GM12864 (cell line): ENCODE measurements around the gene RASL10A.
"Not testable (repeated sequence)": the region's sequence is repeated elsewhere in the genome, so short reads cannot be mapped to it uniquely, and the experiment has no call there.

ENCODE experiments used
- DNase-seq: peaks from one replicate; pipeline ENCODE4 v3.0.0-alpha.2; 2011; ENCODE audit warnings: low read depth
- H3K4me3 ChIP-seq: 2 replicates; pipeline ENCODE4 v1.5.1; 2011; ENCODE audit warnings: mild to moderate bottlenecking, low read depth, low read length, control low read depth
- TF ChIP-seq, protein P1 (sequence below): IDR thresholded peaks from 2 replicates; pipeline ENCODE4 v1.5.1; 2011; ENCODE audit warnings: low read depth, mild to moderate bottlenecking, moderate library complexity, low read length, control low read depth, inconsistent platforms; ENCODE audit errors: missing control alignments

Gene RASL10A, protein sequence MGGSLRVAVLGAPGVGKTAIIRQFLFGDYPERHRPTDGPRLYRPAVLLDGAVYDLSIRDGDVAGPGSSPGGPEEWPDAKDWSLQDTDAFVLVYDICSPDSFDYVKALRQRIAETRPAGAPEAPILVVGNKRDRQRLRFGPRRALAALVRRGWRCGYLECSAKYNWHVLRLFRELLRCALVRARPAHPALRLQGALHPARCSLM

DNA sequence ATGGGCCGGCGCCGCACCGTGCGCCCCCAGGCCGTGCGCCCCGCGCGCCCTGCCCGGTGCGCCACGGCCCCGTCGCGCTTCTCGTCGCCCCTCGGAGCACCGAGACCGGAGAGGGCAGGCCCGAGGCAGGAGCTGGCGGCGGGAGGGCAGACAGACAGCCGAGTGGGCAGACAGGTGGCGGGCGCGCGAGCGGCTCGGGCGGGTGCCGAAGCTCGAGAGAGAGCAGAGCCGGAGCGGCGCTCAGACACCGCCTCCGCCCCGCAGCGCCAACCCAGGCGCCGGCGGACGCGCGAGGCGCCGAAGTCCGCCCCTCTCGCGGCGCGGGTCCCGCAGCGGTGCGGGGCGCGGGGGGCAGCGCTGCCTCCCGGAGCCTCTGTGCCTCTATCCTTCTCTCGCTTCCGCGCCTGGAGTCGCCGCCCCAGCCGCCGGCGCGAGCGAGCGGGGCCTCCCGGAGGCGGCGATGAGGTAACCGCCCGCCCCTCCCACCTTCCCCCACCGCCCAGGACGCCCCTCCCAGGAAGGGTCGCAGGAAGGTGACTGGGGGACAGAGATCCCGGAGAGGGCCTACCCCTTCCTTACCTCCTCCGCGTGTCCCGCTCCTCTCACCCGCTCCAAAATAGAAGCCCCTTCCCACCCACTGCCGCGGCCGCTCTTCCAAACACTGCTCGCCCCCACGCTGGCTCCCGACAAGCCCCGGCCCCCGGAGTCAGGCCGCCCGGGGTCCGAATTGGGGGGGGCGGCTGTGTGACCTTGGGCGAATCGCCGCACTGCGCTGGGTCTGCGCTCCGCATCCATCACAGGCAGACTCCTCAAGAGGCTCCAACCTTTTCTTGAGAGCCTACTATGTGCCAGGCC is at the start of gene RASL10A:
RASL10A (minus strand) TSS at position 412 of the 855 bp plus-strand sequence. CDS start 451 bp downstream, outside the sequence.
- H3K4me3 ChIP-seq, result no peak within 1 kb of the TSS
- no peak for DNase-seq

DNA sequence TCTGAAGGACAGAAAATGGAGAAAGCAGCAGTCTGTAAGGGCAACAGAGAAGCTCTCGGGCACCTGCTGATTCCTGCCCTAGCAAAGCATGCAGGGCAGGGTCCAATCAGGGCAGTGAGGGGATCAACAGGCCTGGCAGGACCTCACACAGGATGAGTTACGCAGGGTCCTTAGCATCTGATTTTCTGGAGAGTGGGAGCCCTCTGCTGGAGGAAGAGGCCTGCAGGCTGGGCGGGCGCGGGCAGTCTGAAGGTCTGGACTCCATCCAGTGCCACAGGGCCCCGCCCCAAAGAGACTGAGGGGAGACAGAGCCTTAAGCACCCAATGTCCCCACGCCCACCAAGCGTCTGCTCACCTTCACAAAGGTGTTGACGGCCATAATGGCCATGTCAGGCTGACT is 44.0 kb upstream of the RASL10A start:
- H3K4me3 ChIP-seq, result no peak overlapping the region
- TF ChIP-seq, protein P1, sequence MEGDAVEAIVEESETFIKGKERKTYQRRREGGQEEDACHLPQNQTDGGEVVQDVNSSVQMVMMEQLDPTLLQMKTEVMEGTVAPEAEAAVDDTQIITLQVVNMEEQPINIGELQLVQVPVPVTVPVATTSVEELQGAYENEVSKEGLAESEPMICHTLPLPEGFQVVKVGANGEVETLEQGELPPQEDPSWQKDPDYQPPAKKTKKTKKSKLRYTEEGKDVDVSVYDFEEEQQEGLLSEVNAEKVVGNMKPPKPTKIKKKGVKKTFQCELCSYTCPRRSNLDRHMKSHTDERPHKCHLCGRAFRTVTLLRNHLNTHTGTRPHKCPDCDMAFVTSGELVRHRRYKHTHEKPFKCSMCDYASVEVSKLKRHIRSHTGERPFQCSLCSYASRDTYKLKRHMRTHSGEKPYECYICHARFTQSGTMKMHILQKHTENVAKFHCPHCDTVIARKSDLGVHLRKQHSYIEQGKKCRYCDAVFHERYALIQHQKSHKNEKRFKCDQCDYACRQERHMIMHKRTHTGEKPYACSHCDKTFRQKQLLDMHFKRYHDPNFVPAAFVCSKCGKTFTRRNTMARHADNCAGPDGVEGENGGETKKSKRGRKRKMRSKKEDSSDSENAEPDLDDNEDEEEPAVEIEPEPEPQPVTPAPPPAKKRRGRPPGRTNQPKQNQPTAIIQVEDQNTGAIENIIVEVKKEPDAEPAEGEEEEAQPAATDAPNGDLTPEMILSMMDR, result peak; percentile 5
- DNase-seq, result no peak

More for the DNA sequence above, at the start of gene RASL10A:
- TF ChIP-seq, protein P1, result no peak

DNA sequence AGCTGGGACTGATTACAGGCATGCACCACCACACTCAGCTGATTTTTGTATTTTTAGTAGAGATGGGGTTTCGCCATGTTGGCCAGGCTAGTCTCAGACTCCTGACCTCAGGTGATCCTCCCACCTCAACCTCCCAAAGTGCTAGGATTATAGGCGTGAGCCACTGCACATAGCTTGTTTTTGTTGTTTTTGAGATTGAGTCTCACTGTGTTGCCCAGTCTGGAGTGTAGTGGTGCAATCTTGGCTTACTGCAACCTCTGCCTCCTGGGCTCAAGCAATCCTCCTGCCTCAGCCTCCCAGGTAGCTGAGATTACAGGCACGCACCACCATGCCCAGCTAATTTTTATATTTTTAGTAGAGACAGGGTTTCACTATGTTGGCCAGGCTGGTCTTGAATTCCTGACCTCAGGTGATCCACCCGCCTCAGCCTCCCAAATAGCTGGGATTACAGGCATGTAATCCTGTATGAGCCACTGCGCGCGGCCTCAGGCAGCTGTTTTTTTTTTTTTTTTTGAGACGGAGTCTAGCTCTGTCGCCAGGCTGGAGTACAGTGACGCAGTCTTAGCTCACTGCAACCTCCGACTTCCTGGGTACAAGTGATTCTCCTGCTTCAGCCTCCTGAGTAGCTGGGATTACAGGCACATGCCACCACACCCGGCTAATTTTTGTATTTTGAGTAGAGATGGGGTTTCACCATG is 41.8 kb upstream of the RASL10A start:
- not testable (repeated sequence) for DNase-seq, H3K4me3 ChIP-seq

DNA sequence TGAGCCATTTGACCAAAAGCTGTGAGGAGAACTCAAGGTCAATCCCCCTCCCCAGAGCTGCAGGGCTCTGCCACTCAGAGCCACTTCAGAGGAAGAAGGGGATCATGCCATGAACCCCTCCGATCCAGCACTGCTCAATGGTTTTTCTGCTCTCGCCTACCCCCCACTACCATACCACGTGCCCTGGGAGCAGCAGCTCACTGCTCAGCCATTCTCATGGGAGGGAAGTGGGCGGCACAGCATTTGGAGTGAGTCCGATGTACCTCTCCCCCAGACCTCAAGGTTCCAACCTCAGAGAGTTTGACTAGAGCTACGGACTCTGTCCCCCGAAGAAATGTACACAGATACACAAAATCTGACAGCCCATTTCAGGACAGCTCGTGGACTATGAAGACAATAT is 38.4 kb upstream of the RASL10A start:
- TF ChIP-seq, protein P1, result no peak
- no peak overlapping the region for H3K4me3 ChIP-seq

DNA sequence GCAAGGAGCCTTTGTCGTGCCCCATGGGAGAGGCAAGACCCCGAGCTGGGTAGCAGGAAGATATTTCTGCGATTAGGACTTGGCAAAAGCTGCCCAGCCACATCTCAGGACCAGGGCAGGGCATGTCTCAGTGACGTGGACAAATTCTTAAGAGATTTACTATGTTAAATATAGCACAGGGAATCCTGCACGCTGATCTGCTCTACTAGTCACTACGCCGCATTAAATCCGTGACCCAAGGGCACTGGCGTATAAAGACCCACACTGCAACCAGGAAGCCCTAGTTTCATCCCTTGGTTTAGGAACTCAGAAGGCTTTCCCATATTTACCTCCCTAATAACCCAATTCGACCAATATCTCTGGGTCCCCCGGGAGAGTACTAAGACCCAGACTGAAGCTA is 37.8 kb upstream of the RASL10A start:
- TF ChIP-seq, protein P1, result no peak
- no peak for DNase-seq
- no peak overlapping the region for H3K4me3 ChIP-seq

More for the DNA sequence above, 38.4 kb upstream of the RASL10A start:
- no peak for DNase-seq

DNA sequence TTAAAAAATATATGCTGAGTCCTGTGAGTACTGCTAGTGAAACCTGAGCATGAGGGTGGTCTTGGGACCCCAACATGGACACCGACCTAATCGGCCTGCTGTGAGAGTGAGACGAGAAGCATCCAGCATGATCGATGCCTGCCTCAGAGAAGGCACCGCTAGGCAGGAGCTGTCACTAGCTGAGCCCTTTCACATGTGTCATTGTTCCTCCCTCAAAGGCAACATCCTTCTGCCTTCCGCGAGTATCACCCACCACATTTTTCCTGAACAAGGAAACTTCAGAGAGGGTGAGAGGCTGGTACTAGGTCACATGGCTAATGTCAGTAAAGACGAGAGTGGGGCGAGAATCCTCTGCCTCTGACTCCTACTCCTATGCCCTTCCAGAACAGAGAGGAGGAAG is 37.3 kb upstream of the RASL10A start:
- H3K4me3 ChIP-seq, result no peak overlapping the region
- no peak for DNase-seq
- TF ChIP-seq, protein P1, result no peak

DNA sequence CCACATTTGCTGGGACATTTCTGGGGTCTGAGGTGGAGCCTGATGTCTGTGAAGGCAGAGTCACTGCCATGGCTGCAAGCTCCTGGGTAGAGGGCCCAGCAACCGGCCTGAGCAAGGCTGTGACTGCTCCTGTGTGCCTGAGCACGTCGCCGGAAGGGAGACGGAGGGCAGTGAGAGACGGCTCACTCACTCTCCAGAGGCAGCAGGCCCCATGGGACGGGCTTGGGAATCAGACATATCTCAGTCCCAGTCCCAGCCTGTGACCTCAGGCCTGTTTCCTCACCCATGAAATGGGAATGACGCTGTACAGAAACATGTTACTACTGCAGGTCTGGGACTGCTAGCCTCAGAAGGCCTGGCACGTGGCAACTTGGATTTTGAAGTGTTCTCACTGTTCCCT is 36.4 kb upstream of the RASL10A start:
- DNase-seq, result no peak
- TF ChIP-seq, protein P1, result no peak
- no peak overlapping the region for H3K4me3 ChIP-seq
